ENCODE measurements around the gene GUCA2A.

- TF ChIP-seq, protein P1, sequence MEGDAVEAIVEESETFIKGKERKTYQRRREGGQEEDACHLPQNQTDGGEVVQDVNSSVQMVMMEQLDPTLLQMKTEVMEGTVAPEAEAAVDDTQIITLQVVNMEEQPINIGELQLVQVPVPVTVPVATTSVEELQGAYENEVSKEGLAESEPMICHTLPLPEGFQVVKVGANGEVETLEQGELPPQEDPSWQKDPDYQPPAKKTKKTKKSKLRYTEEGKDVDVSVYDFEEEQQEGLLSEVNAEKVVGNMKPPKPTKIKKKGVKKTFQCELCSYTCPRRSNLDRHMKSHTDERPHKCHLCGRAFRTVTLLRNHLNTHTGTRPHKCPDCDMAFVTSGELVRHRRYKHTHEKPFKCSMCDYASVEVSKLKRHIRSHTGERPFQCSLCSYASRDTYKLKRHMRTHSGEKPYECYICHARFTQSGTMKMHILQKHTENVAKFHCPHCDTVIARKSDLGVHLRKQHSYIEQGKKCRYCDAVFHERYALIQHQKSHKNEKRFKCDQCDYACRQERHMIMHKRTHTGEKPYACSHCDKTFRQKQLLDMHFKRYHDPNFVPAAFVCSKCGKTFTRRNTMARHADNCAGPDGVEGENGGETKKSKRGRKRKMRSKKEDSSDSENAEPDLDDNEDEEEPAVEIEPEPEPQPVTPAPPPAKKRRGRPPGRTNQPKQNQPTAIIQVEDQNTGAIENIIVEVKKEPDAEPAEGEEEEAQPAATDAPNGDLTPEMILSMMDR (IDR thresholded peaks at IDR 0.05): no peak
- TF ChIP-seq SIN3A (IDR thresholded peaks at IDR 0.05; ENCODE audit: borderline replicate concordance, insufficient read depth, low read depth, low read length) (no peak), POLR2AphosphoS5 (IDR thresholded peaks at IDR 0.05; ENCODE audit: low read depth, low read length) (no peak), TCF7L2 (IDR thresholded peaks at IDR 0.05; ENCODE audit: low read depth, low read length) (no peak)
Measured at GRCh38 chr1:42206164-42206563, 41.6 kb upstream of the GUCA2A start.

All from Panc1 (cell line).